CD8-positive, alpha-beta memory T cell (primary cell): ENCODE results near the gene NAA80. TPM values are rescaled to one million over a fixed set of nuclear protein-coding genes. Genes with fewer than 3 reads are reported as not detected.
A peak's percentile ranks its signal among the peaks of the same experiment; 100 is the strongest.
"Not testable (repeated sequence)": the region's sequence is repeated elsewhere in the genome, so short reads cannot be mapped to it uniquely, and the experiment has no call there.

Experiments used
- CTCF ChIA-PET: fragments of 350-600 bp; sonication (Branson Sonifier 250); formaldehyde crosslinking; loops from one replicate; lab custom pipeline; 2021; ENCODE audit warnings: antibody characterized with exemption; lab: Charles Lee
- POLR2A ChIA-PET: fragments of 350-600 bp; sonication (Branson Sonifier 250); formaldehyde crosslinking; loops from one replicate; lab custom pipeline; 2021; ENCODE audit warnings: antibody characterized with exemption; lab: Charles Lee
- DNase-seq, 5 donors: peaks; one replicate each; pipeline versions ENCODE4 v3.0.0 to v3.0.0-alpha.2; 2020 to 2022; ENCODE audit warnings: mixed read lengths in 1 of 5
- H3K27ac ChIP-seq: one replicate; pipeline ENCODE4 v1.7.0; 2013; ENCODE audit warnings: low read depth, mild to moderate bottlenecking, low read length, moderate library complexity
- H3K27me3 ChIP-seq: 2 replicates; pipeline ENCODE4 v1.7.0; 2013; ENCODE audit warnings: low read length, mild to moderate bottlenecking; ENCODE audit not compliant: insufficient read depth, poor library complexity, severe bottlenecking
- H3K36me3 ChIP-seq: 2 replicates; pipeline ENCODE4 v1.7.0; 2013; ENCODE audit warnings: mild to moderate bottlenecking, low read length, moderate library complexity; ENCODE audit not compliant: insufficient read depth
- H3K4me1 ChIP-seq: 2 replicates; pipeline ENCODE4 v1.7.0; 2013; ENCODE audit warnings: mild to moderate bottlenecking, low read length, moderate library complexity; ENCODE audit not compliant: insufficient read depth
- H3K4me3 ChIP-seq: 2 replicates; pipeline ENCODE4 v1.7.0; 2013; ENCODE audit warnings: mild to moderate bottlenecking, low read length
- H3K9me3 ChIP-seq: 2 replicates; pipeline ENCODE4 v1.7.0; 2013; ENCODE audit warnings: mild to moderate bottlenecking, low read length
- H3K27ac Mint-ChIP-seq, 8 donors: one replicate each; pipeline ENCODE4 v1.8.0; 2020 to 2021; ENCODE audit warnings: mixed read lengths in 8 of 8, mild to moderate bottlenecking in 6 of 8, inconsistent platforms in 3 of 8, moderate library complexity in 3 of 8
- H3K27me3 Mint-ChIP-seq, 2 donors: one replicate each; pipeline ENCODE4 v1.8.0; 2020 to 2021; ENCODE audit warnings: mixed read lengths in 2 of 2, mild to moderate bottlenecking in 1 of 2, moderate library complexity in 1 of 2
- H3K36me3 Mint-ChIP-seq, 3 donors: one replicate each; pipeline ENCODE4 v1.8.0; 2020 to 2021; ENCODE audit warnings: mixed read lengths in 3 of 3, inconsistent platforms in 1 of 3, mild to moderate bottlenecking in 1 of 3
- H3K4me1 Mint-ChIP-seq, 3 donors: one replicate each; pipeline ENCODE4 v1.8.0; 2020 to 2021; ENCODE audit warnings: mixed read lengths in 3 of 3, inconsistent platforms in 1 of 3, mild to moderate bottlenecking in 1 of 3
- H3K4me3 Mint-ChIP-seq, 7 donors: one replicate each; pipeline ENCODE4 v1.8.0; 2020 to 2021; ENCODE audit warnings: mixed read lengths in 7 of 7, mild to moderate bottlenecking in 6 of 7, moderate library complexity in 4 of 7, inconsistent platforms in 2 of 7
- H3K9me3 Mint-ChIP-seq, 5 donors: one replicate each; pipeline ENCODE4 v1.8.0; 2020 to 2022; ENCODE audit warnings: mixed read lengths in 5 of 5, mild to moderate bottlenecking in 3 of 5, moderate library complexity in 2 of 5, inconsistent platforms in 1 of 5
- polyA plus RNA-seq: library from polyadenylated mRNA; unstranded; fragments of 300-500 nt; fragmentation: Illumina TruSeq; gene quantifications from one replicate; pipeline ENCODE4 v1.2.3, GENCODE V29; 2021
- total RNA-seq, 2 experiments: library from RNA; stranded (reverse); gene quantifications; one replicate each; pipeline ENCODE4 v1.2.3, GENCODE V29; 2021

NAA80 gene
- total and polyA plus RNA-seq, 3 experiments from 2014 or later = 17.3 to 19.3 (median 18.3) TPM

DNA sequence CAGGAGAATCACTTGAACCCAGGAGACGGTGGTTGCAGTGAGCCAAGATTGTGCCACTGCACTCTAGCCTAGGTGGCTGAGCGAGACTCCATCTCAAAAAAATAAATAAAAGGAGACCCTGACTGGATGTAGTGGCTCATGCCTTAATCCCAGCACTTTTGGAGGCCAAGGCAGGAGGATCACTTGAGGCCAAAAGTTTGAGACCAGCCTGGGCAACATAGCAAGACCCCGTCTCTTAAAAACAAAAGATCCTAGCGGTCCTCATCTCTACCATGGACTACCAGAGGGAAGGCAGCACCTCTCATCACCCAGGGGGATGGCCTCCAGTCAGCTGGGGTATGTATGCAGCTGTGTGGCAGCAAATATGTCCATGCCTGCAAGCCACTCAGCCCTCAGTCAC is 37.0 kb downstream of the NAA80 start:
- H3K4me1 ChIP-seq, H3K27ac ChIP-seq, H3K9me3 ChIP-seq, POLR2A ChIA-PET, H3K9me3 Mint-ChIP-seq, H3K27me3 Mint-ChIP-seq, H3K36me3 ChIP-seq, H3K4me3 ChIP-seq, H3K27me3 ChIP-seq, H3K4me3 Mint-ChIP-seq, DNase-seq: not testable (repeated sequence)
- H3K4me1 Mint-ChIP-seq = peaks cover 0 to 12% (median 7%) of the 10 kb centered on the region in 3 donors
- H3K27ac Mint-ChIP-seq = peak overlapping the region in 1 of 8 donors; percentile 60
- H3K36me3 Mint-ChIP-seq = peaks cover 3 to 22% (median 3%) of the 10 kb centered on the region in 3 donors
- CTCF ChIA-PET = interaction anchor here (1.4 to 8.3 kb wide), 4 partner anchors 14 to 67 kb away, joined by 4 to 101 read pairs (median 20); no protein-coding TSS in a partner anchor

DNA sequence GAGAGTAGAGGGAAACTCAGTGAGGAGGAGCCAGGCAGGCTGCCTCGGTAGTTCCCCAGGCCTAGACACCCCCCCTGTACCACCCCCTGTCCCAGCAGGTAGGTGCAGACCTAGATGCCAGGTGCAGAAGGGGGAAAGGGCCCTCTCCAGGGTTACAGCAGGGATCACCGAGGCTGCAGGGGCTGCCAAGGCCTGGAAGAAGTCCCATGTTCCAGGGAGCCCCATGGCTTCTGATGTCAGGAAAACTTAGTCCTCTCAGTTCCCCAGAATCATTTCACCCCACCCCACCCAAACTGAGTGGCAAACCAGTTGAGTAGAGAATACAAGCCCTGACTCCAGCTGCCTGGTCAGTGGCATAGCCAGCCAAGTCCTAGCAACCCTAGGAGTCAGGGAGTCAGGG is 37.7 kb downstream of the NAA80 start:
- POLR2A ChIA-PET = no interaction called here
- Mint-ChIP-seq H3K4me3 (peak overlapping the region in 2 of 7 donors; percentile 23 to 27), H3K27me3 (no peaks in the 10 kb centered on the region), H3K36me3 (peaks cover 3 to 29% (median 4%) of the 10 kb centered on the region in 3 donors), H3K27ac (peak overlapping the region in 2 of 8 donors; percentile 68 to 90), H3K4me1 (peaks cover 0 to 13% (median 8%) of the 10 kb centered on the region in 3 donors), H3K9me3 (no peaks in the 10 kb centered on the region)
- peak overlapping the region; percentile 47 for H3K27ac ChIP-seq
- H3K27me3 ChIP-seq = no peaks in the 10 kb centered on the region
- H3K36me3 ChIP-seq = peaks cover 15% of the 10 kb centered on the region
- no peaks in the 10 kb centered on the region for H3K9me3 ChIP-seq
- peaks cover 5% of the 10 kb centered on the region for H3K4me1 ChIP-seq
- no peak for DNase-seq
- CTCF ChIA-PET = interaction anchor here (1.0 to 8.3 kb wide), 7 partner anchors 13 to 70 kb away, joined by 4 to 101 read pairs (median 5); partner anchors contain the start of genes GNAT1, HYAL3 and NAA80
- H3K4me3 ChIP-seq = no peak overlapping the region

DNA sequence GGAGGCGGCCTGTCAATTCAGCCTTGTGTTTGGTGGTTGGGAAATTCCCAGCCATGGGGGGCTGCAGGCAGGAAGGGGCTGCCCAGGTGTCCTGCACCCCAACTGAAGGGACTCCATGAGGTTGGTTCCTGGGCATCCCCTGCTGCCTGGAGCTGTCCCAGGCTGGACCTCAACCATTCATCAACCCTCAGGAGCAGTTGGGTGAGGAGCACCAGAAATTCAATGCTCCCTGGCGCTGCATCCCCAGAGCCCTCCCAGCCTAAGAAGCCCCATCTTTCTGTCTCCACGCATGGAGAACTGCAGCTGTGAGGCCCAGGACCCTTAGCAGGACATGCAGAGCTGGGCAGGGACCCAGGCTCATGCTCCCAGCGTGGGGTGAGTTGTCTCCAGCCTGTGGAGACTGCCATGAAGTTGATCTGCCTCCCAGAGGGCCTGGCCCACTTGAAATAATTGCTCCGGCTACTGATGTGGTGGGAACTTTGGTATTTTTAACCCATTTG is 38.2 kb downstream of the NAA80 start:
- peak overlapping the region in 2 of 8 donors; percentile 68 to 90 for H3K27ac Mint-ChIP-seq
- no peak overlapping the region for H3K4me3 ChIP-seq
- POLR2A ChIA-PET = no interaction called here
- no peak for DNase-seq
- H3K4me1 Mint-ChIP-seq = peaks cover 0 to 13% (median 8%) of the 10 kb centered on the region in 3 donors
- H3K27me3 Mint-ChIP-seq = no peaks in the 10 kb centered on the region
- H3K36me3 ChIP-seq = peaks cover 20% of the 10 kb centered on the region
- no peaks in the 10 kb centered on the region for H3K27me3 ChIP-seq
- peaks cover 3 to 34% (median 4%) of the 10 kb centered on the region in 3 donors for H3K36me3 Mint-ChIP-seq
- H3K9me3 ChIP-seq = no peaks in the 10 kb centered on the region
- no peaks in the 10 kb centered on the region for H3K9me3 Mint-ChIP-seq
- CTCF ChIA-PET = interaction anchor here (1.0 to 8.3 kb wide), 13 partner anchors 10 to 129 kb away, joined by 3 to 101 read pairs (median 4); partner anchors contain the start of genes GNAI2, GNAT1, HYAL3 and NAA80
- H3K27ac ChIP-seq = peak overlapping the region; percentile 47
- peaks cover 5% of the 10 kb centered on the region for H3K4me1 ChIP-seq
- H3K4me3 Mint-ChIP-seq = peak overlapping the region in 2 of 7 donors; percentile 27 to 86

DNA sequence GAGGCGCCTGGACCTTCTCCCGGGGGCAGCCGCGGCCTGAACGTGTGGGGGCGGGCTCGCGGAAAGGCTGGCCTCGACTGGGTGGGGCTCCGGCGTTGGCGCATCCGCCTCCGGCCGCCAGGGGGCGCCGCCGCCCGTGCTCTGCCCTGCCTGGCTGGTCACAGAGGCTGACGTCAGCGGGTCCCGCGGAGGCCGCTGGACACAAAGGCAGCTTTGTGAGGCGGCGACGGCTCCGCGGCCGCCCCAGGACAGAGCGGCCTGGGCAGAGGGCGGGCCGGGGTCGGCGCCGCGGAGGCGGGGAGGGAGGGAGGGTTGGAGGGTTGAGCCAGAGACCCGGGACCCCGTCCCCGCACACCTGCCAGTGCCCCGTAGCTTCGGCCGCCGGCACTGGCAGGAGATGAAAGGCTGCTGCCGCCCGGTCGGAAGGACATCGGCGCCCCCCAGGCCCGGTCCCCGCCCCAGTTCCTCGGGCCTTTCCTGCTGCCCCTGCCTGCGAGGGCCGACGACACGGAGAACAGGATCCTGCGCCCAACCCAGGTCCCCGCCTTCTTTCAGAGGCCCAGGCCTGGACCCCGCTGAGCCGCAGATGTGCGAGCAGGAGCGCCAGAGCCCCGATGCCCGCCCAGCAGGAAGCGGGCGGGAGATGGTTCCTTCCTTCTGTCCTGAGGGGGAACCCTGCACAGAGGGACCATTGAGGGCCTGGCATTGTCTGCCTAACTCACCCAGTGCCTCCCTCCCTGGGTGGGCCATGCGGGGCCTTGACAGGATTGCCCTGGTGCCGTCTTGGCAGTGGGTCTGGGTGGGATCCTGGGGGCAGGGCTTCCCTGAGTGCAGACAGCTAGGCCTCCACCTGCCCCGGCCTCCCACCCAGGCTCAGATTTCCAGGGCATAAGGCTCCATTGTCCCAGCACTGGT is 38.9 kb downstream of the NAA80 start:
- Histone ChIP-seq H3K36me3 (peaks cover 20% of the 10 kb centered on the region), H3K9me3 (no peaks in the 10 kb centered on the region), H3K4me3 (peak overlapping the region; percentile 22), H3K4me1 (peaks cover 5% of the 10 kb centered on the region), H3K27me3 (no peaks in the 10 kb centered on the region), H3K27ac (peak overlapping the region; percentile 47)
- POLR2A ChIA-PET = interaction anchor here (1.9 to 2.4 kb wide), 2 partner anchors 14 to 25 kb away, joined by 11 to 13 read pairs; partner anchors contain the start of gene GNAI2
- Mint-ChIP-seq H3K27me3 (no peaks in the 10 kb centered on the region), H3K4me1 (peaks cover 0 to 13% (median 8%) of the 10 kb centered on the region in 3 donors), H3K4me3 (peak overlapping the region in 6 of 7 donors; percentile 50 to 86 (median 70)), H3K9me3 (no peaks in the 10 kb centered on the region), H3K27ac (peak overlapping the region in 7 of 8 donors; percentile 3 to 98 (median 59)), H3K36me3 (peaks cover 3 to 38% (median 4%) of the 10 kb centered on the region in 3 donors)
- CTCF ChIA-PET = interaction anchor here (0.5 to 8.3 kb wide), 29 partner anchors 8 to 1661 kb away, joined by 3 to 101 read pairs (median 4); partner anchors contain the start of genes GNAI2, GNAT1, HYAL3 and IFRD2
- DNase-seq = peak; percentile 77 to 88 (median 80)

DNA sequence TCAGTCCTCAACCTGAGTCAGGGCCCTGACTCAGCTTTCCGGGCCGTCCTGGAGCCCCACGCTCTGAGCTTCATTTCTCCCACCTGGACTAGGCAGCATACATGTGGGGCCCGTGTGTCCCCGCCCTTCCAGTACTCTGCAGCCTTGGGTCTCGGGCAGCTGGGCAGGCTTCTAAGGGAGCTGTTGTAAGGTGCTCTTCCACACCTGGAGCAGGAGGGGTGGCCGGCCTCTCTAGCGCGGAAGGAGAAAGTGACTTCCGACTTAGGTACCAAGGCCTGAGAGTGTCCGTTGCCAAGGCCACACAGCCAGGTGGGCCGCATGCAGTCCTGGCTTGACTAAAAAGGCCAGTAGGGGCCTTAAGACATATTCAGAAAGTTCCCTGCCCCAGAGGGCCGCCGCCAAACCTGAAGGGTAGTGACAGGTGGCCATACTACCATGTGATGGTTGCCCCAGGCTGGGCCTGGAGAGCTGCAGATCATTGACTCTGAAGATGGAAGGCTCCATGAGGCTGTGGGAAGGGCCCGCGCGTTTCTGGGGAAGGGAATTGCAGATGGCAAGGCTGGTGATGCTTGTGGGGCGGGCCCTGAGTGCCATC is 39.7 kb downstream of the NAA80 start:
- Mint-ChIP-seq H3K4me3 (peak overlapping the region in 6 of 7 donors; percentile 50 to 82 (median 70)), H3K36me3 (peaks cover 3 to 45% (median 4%) of the 10 kb centered on the region in 3 donors), H3K4me1 (peaks cover 0 to 13% (median 8%) of the 10 kb centered on the region in 3 donors), H3K27me3 (no peaks in the 10 kb centered on the region), H3K27ac (peak overlapping the region; percentile 33 to 98 (median 60)), H3K9me3 (no peaks in the 10 kb centered on the region)
- POLR2A ChIA-PET = interaction anchor here (1.9 to 2.4 kb wide), 2 partner anchors 13 to 24 kb away, joined by 11 to 13 read pairs; partner anchors contain the start of gene GNAI2
- Histone ChIP-seq H3K36me3 (peaks cover 24% of the 10 kb centered on the region), H3K9me3 (no peaks in the 10 kb centered on the region), H3K4me3 (no peak overlapping the region), H3K27me3 (no peaks in the 10 kb centered on the region), H3K27ac (no peak overlapping the region), H3K4me1 (peaks cover 5% of the 10 kb centered on the region)
- CTCF ChIA-PET = interaction anchor here (0.8 to 8.3 kb wide), 27 partner anchors 8 to 139 kb away, joined by 3 to 101 read pairs (median 4); partner anchors contain the start of genes GNAI2, GNAT1 and IFRD2
- DNase-seq = no peak

DNA sequence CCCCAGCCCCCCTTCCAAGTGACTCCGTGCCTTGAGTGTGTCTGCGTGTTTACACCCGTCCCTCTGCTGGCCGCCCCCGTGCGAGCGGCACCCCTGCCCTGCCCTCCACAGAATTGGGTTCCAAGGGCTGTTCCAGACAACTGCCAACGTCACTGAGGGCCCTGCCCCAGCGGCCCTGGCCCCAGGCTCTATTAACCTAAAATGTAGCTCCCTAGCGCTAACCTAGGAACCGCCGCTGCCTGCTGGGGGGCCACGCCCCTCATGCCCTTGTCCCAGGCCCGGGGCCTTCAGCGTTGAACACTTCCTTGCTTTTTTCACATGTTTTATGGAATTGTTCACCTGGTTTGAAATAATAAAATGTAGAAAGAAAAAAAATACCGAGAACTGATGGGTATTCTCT is 40.2 kb downstream of the NAA80 start:
- H3K4me3 ChIP-seq = no peak overlapping the region
- H3K36me3 Mint-ChIP-seq = peaks cover 3 to 51% (median 4%) of the 10 kb centered on the region in 3 donors
- H3K27me3 Mint-ChIP-seq = peaks cover 0 to 2% of the 10 kb centered on the region in 2 donors
- H3K27ac ChIP-seq = no peak overlapping the region
- H3K27ac Mint-ChIP-seq = peak overlapping the region in 3 of 8 donors; percentile 6 to 36 (median 12)
- no peaks in the 10 kb centered on the region for H3K27me3 ChIP-seq
- DNase-seq = no peak
- H3K9me3 Mint-ChIP-seq = no peaks in the 10 kb centered on the region
- peaks cover 0 to 13% (median 8%) of the 10 kb centered on the region in 3 donors for H3K4me1 Mint-ChIP-seq
- no peaks in the 10 kb centered on the region for H3K9me3 ChIP-seq
- H3K4me1 ChIP-seq = peaks cover 5% of the 10 kb centered on the region
- peaks cover 29% of the 10 kb centered on the region for H3K36me3 ChIP-seq
- ChIA-PET CTCF (interaction anchor here (0.8 to 8.3 kb wide), 17 partner anchors 9 to 68 kb away, joined by 3 to 101 read pairs (median 4); partner anchors contain the start of gene IFRD2), POLR2A (interaction anchor here (0.6 to 2.4 kb wide), 5 partner anchors 12 to 91 kb away, joined by 3 to 13 read pairs (median 11); partner anchors contain the start of genes GNAI2 and NPRL2)
- H3K4me3 Mint-ChIP-seq = no peak overlapping the region
